ENCODE results near the gene PZP.
"Not testable (repeated sequence)": the region's sequence is repeated elsewhere in the genome, so short reads cannot be mapped to it uniquely, and the experiment has no call there.

PZP gene

DNA sequence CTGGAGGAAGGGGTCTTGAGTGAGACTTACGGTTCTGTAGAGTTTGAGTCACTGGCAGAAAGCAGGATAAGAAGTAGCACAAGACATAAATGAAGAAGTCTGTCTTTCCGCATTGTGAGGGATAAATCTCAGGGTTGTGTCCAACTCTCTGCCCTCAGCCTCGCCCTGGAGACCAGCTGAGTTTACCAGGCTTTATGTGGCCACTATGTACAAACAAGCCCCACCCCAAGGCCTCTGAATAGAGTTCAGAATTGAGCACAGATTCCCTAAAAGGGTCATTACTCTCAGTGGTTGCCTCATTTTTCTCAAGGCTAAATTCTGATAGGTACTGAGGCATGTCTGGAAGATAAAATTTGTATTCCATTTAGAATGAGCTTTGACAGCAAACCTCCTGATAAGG is at the start of gene PZP:
PZP (minus strand) TSS at position 167 of the 400 bp plus-strand sequence; CDS start at position 113, 54 bp downstream.
- DNase-seq (ENCODE audit: low spot score): no peak

DNA sequence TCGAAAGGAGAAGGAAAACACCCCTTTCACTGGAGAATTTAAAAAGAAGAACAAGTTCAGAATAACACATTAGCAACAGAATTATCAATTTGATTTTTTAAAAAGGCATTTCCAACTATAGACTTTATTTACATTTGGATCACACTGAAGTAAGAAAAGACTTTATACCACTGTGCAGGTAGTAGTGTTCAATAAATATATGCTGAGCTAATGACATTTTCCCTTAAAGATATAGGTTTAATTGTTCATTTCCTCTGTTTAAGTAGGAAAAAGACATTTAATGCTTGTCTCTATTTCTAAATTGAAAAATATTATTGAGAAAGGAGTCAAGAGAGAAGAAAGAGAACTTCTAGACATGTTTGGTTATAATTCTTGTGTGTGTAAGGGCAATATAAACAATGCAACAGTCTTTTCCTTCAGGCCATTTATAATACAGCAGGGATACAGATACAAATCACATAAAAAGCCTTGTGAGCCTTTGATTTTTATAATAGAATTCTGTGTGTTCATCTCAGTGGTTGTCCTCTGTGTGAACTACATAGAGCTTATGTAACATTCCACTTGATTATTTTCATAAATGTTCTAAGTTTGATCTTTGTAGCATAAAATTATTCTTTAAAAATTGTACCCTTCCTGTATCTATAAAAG is 48.7 kb upstream of the PZP start:
- no peak for DNase-seq (ENCODE audit: low spot score)

- no peak for DNase-seq (ENCODE audit: low spot score)
Measured at GRCh38 chr12:9256341-9256740, 48.1 kb upstream of the PZP start.

DNA sequence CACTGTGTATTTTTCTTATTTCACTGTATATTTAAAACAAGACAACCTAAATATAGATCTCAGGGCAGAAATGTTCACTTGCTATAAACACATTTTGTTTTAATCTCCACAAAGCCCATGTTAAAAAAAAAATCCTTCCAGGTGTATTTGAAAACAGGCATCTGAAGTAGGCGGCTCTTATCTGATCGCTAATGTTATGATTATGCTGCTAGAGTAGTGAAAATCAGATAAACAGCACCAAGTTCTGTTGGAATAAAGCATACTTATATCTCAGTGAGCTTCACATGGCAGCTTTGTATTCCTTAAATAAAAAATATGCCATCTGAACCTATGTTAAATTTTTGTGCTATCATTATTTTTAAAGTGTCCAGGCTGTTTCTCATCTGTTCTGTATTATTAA is 47.6 kb upstream of the PZP start:
- DNase-seq (ENCODE audit: low spot score): no peak

DNA sequence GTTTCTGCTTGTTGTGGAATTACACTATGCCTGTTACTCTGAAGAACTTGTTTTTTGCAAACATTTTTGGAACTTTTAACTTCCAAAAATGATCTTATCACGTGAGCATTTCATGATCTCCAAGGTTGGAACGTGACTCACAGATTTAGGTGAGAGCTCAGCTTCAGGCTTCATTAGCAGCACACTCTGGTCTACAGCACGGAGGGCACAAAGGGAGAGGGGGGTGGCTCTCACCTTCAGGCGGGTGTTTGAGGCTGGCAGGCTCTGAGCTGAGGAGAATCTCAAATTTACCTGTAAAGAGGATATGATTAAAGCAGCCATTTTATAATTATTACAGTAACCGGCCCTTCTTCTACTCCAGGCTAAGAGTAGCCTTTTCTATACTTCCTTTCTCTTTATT is 45.3 kb upstream of the PZP start:
- no peak for DNase-seq (ENCODE audit: low spot score)

DNA sequence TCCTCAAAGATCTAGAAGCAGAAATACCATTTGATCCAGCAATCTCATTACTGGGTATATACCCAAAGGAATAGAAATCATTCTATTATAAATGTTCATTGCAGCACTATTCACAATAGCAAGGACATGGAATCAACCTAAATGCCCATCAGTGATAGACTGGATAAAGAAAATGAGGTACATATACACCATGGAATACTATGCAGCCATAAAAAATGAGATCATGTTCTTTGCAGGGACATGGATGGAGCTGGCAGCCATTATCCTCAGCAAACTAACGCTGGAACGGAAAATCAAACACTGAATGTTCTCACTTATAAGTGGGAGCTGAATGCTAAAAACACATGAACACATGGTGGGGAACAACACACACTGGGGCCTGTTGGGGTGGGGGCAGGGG is 44.6 kb upstream of the PZP start:
- DNase-seq (ENCODE audit: low spot score): not testable (repeated sequence)

DNA sequence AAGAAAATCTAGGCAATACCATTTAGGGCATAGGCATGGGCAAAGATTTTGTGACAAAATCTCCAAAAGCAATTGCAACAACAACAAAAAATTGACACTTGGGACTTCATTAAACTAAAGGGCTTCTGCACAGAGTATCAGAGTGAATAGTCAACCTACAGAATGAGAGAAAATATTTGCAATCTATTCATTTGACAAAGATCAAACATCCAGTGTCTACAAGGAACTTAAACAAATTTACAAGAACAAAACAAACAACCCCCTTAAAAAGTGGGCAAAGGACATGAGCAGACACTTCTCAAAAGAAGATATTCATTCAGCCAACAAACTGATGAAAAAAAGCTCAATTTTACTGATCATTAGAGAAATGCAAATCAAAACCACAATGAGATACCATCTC is 44.1 kb upstream of the PZP start:
- DNase-seq (ENCODE audit: low spot score): no peak

DNA sequence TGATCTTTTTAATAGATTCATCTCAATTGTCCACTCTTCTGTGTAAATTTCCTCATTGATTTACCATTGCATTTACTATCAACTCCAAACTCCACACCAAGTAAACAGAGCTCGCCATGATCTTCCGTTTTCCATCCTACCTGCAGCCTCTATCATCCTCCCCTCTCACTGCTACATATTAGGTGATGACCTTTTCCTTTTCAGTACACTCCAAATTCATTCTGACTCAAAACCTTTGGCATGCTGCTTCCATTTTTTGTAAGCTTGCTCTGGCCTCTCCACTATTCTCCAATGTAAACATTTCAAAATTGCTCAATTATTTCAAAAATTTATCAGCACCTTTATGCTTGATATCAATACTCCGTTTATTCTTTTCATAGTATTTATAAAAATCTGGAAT is 40.2 kb upstream of the PZP start:
- DNase-seq (ENCODE audit: low spot score): no peak

DNA sequence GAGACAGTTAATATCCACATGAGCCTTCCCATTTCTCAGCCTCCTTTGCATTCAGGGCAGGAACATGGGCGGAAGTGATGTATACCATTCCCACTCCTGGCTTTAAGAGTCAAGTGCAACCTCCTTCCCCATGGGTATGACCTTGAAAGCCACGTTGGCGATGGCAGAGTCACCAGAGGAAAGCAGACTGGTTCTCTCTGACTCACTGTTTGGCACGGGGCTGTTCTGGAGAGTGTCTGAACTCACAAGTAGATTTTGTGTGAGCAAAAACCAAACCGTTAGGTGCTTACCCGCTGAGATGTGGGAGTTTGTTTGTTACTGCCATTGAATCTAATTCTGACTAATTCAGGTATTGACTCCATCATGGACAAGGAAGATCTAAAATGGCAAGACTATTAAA is 36.7 kb upstream of the PZP start:
- DNase-seq (ENCODE audit: low spot score): no peak

DNA sequence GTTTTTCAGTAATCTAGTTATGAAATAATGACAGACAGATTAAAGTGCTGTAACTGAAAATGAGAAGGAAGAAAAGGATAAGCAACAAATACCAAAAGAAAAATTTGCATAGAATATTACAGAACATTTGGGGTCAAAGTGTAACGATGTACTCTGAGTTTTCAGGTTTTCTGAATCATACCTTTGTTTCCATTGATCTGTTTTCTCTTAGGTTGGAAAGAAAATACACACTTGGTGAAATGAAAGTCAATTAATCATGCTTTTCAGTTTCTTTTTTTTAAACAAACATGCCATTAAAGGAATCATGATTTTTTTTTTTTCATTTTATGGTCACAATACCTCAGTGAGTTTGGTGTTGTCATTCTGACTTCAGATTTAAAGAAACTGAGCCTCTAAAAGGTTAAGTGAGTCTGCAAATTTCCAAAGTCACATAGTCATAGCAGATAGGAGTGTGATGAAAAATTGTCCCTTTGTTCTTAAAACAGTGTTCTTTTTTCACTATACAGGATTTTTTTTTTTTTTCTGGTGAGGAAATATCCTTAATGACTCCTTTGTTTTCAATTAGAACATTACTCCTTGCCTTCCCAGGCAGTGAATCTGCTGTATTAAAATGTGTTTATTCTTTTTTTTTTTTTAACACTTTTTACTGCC is 35.9 kb upstream of the PZP start:
- no peak for DNase-seq (ENCODE audit: low spot score)

- no peak for DNase-seq (ENCODE audit: low spot score)
Measured at GRCh38 chr12:9241301-9241700, 33.1 kb upstream of the PZP start.

GRCh38 chr12:9240776-9241175 is 32.6 kb upstream of the PZP start:
- no peak for DNase-seq (ENCODE audit: low spot score)

DNA sequence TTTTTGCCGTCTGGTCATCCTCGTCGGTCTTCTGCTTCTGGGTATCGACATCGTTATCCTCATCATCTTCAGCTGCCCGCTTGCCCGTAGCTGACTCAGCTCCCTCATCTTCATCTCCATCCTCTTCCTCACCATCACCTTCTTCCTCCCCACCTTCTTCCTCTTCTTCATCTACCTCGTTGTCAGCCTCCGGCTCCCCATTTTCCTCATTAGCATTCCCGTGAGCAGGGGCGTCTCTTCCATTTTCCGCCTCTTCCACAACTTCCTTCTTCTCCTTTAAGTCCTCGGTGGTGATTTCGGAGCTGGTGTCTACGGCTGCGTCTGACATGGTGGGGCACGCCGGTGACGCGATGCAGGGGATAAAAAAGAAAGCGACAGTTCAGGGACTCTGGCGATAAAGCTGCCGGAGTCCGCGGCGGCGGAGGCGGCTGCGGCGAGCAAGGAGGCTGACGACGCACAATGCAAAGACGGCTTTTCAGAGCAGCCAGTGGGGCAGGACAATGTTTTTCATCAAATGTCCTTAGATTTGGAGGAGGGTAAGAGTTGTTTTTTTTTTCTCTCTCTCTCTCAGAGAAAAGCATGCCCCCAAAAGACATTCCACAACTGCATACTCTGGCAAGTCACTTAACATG is 31.9 kb upstream of the PZP start:
- DNase-seq (ENCODE audit: low spot score): not testable (repeated sequence)

DNA sequence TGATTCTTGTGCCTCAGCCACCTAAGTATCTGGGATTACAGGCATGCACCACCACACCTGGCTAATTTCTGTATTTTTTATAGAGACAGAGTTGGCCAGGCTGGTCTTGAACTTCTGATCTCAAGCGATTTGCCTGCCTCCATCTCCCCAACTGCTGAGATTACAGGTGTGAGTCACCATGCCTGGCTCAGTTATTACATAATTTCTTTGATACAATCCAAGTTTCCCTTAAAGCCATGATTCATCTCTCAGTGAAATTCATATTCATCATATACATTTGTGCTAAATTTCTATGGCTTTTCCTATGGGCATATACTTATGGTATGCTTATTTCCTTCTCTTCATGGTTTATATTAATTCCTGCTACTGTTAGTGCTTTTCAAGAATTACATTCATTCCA is 29.1 kb upstream of the PZP start:
- DNase-seq (ENCODE audit: low spot score): no peak

DNA sequence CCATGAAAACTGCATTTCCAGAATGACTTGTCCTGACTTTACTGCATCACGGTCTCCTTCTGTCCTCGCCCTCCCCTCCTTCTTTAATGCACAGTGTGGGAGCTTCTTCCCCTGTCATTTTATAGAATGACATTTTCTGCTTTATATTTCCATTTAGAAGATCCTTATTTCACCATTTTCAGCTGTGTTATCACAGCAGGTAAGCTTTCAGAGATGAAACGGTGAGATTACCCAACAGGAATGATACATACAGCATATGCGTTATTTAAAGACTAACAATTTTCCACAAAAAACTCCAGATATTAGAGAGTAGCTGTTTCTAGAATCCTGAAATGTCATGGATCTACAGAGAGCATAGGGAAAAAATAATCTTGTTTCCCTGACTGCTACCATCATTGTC is 27.3 kb upstream of the PZP start:
- no peak for DNase-seq (ENCODE audit: low spot score)

DNA sequence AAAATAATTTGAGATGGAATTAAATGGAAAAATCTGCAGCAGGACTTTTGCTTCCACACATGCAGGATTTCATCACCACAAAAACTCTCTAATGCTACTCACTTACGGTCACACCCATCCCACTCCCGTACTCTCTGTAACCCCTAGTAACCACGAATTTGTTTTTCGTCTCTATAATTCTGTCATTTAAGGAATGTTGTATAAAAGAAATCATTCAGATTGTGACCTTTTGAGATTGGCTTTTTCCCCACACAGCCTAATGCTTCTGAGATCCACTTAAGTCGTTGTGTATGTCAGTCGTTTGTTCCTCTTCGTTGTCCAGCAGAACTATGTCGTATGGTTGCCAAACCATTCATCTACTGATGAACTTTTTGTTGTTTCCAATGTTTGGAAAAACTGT is 19.8 kb upstream of the PZP start:
- no peak for DNase-seq (ENCODE audit: low spot score)

DNA sequence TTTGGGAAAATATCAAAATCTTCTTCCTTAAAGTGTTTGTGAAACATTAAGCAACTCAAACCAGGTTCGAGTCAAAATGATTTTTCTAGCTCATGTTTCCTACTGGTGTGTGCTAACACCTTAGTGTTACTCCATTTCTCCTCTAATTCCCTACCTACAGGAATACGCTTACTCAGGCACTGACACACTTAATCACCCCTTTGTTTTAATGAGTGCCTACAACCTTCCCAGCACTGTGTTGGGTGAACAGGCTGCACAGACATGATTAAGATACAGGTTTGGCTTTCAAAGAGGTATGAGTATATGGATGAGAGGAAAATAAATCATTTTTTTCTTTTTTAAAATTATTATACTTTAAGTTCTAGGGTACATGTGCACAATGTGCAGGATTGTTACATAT is 15.6 kb upstream of the PZP start:
- DNase-seq (ENCODE audit: low spot score): no peak

DNA sequence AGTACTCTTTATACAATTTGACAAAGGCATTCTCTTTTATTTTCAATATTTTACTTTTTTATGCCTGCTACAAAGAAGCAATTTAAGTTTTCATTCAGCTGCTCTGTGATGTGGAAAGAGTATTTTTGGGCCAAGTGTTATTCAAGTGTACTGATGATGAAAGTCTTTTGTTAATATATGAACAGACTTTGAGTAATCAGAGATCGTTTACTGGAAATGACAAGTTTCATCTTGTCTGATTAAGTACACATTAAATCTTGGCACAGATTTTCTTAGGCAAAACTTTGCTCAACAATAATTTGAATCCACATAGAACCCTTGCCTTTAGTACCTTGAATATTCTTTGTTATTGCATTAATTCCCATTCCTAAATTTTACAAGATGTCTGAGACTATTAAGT is 13.3 kb upstream of the PZP start:
- DNase-seq (ENCODE audit: low spot score): no peak

GRCh38 chr12:9221011-9221410 is 12.8 kb upstream of the PZP start:
- not testable (repeated sequence) for DNase-seq (ENCODE audit: low spot score)

GRCh38 chr12:9214534-9214933 is 6.3 kb upstream of the PZP start:
- DNase-seq (ENCODE audit: low spot score): no peak

DNA sequence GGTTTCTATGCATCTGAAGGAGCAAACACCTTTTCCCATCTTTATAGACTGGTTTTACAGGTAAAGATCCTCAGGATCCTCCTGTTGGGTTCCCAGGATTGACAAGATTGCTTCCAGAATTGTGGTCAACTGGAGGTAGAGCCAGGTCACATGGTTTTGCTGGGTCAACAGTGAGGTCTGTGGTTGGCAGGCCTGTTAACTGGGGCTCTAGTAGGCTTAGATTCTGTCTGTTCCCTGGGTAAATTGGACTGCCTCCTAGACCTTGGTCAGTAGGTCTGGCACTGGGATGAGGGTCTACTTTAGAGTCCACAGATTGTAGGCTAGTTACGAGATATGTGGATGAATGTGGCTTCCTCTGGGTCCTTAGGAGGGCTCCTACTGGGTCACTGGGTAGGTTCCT is 3.5 kb upstream of the PZP start:
- no peak for DNase-seq (ENCODE audit: low spot score)

DNA sequence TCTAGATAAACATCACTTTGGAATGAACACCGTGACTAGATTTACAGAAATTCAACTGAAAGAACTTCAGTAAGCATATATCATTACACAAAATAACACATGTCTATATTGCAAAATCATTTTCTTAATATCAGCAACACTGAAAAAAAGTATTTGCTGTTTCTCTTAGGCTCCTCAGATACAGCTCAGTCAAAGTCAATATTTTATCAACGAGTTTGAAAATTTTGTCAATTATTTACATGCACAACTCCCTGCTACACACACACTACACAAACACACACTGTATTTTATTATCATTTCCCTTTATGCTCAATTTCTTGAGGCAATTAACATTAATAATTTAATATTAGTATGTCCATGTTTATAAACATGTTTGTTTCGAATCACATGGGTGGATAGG is 3.8 kb downstream of the PZP start:
- DNase-seq (ENCODE audit: low spot score): no peak

- DNase-seq (ENCODE audit: low spot score): no peak
Measured at GRCh38 chr12:9198012-9198411, 10.2 kb downstream of the PZP start.

GRCh38 chr12:9184276-9184675 is 23.9 kb downstream of the PZP start:
- no peak for DNase-seq (ENCODE audit: low spot score)

Measured in hepatic stellate cell (primary cell).